Loucy (cell line): ENCODE results near the gene RALB.

Experiments used
- H2AFZ ChIP-seq: fragments of 200-600 bp; sonication (generic); 2 replicates; pipeline ENCODE4 v1.6.0; 2016; ENCODE audit warnings: antibody characterized with exemption, mild to moderate bottlenecking, low read length, moderate library complexity
- H3F3A ChIP-seq: fragments of 200-600 bp; 2 replicates; pipeline ENCODE4 v1.6.0; 2016; ENCODE audit warnings: antibody characterized with exemption, low read depth, mild to moderate bottlenecking
- H3K27me3 ChIP-seq: fragments of 200-600 bp; sonication (generic); 2 replicates; pipeline ENCODE4 v1.6.1; 2014; ENCODE audit warnings: low read length, mild to moderate bottlenecking; ENCODE audit not compliant: insufficient read depth, poor library complexity, severe bottlenecking
- H3K36me3 ChIP-seq: fragments of 200-600 bp; sonication (generic); 2 replicates; pipeline ENCODE4 v1.6.1; 2016; ENCODE audit warnings: low read length; ENCODE audit not compliant: insufficient read depth
- H3K4me1 ChIP-seq: fragments of 200-600 bp; sonication (generic); 2 replicates; pipeline ENCODE4 v1.5.1; 2014; ENCODE audit warnings: low read length, mild to moderate bottlenecking; ENCODE audit not compliant: insufficient read depth, poor library complexity, severe bottlenecking
- H3K4me2 ChIP-seq: fragments of 200-600 bp; sonication (generic); 2 replicates; pipeline ENCODE4 v1.6.0; 2014; ENCODE audit warnings: antibody characterized with exemption, low read length, low read depth, mild to moderate bottlenecking; ENCODE audit not compliant: poor library complexity, severe bottlenecking
- H3K4me3 ChIP-seq: fragments of 200-600 bp; sonication (generic); 2 replicates; pipeline ENCODE4 v1.5.1; 2014; ENCODE audit warnings: low read length, mild to moderate bottlenecking, mixed read lengths; ENCODE audit not compliant: poor library complexity, severe bottlenecking
- H3K79me2 ChIP-seq: fragments of 200-600 bp; sonication (generic); 2 replicates; pipeline ENCODE4 v1.6.1; 2014; ENCODE audit warnings: low read length; ENCODE audit not compliant: insufficient read depth
- H3K9ac ChIP-seq: fragments of 200-600 bp; sonication (generic); 2 replicates; pipeline ENCODE4 v1.6.0; 2014; ENCODE audit warnings: mild to moderate bottlenecking, low read depth, low read length, moderate library complexity; ENCODE audit not compliant: poor library complexity, severe bottlenecking
- H3K9me2 ChIP-seq: fragments of 200-600 bp; sonication (generic); replicated peaks from 2 replicates; pipeline ENCODE4 v1.6.1; 2016; ENCODE audit warnings: low read depth, low read length, mixed read lengths
- H3K9me3 ChIP-seq: fragments of 200-600 bp; sonication (generic); 2 replicates; pipeline ENCODE4 v1.6.1; 2014; ENCODE audit warnings: mild to moderate bottlenecking, antibody characterized with exemption, low read length, low read depth; ENCODE audit not compliant: insufficient read depth
- H4K20me1 ChIP-seq: fragments of 200-600 bp; sonication (generic); 2 replicates; pipeline ENCODE4 v1.6.0; 2014; ENCODE audit warnings: antibody characterized with exemption, low read length, mild to moderate bottlenecking; ENCODE audit not compliant: insufficient read depth, poor library complexity, severe bottlenecking
- CTCF ChIP-seq: fragments of 200-600 bp; sonication (generic); conservative IDR thresholded peaks from 2 replicates; pipeline ENCODE4 v1.5.1; 2014; ENCODE audit warnings: mild to moderate bottlenecking, antibody characterized with exemption, low read length
- EZH2phosphoT487 ChIP-seq: fragments of 200-600 bp; IDR thresholded peaks from 2 replicates; pipeline ENCODE4 v1.6.1; 2018; ENCODE audit warnings: antibody characterized with exemption, mild to moderate bottlenecking, moderate library complexity, borderline replicate concordance

RALB gene

DNA sequence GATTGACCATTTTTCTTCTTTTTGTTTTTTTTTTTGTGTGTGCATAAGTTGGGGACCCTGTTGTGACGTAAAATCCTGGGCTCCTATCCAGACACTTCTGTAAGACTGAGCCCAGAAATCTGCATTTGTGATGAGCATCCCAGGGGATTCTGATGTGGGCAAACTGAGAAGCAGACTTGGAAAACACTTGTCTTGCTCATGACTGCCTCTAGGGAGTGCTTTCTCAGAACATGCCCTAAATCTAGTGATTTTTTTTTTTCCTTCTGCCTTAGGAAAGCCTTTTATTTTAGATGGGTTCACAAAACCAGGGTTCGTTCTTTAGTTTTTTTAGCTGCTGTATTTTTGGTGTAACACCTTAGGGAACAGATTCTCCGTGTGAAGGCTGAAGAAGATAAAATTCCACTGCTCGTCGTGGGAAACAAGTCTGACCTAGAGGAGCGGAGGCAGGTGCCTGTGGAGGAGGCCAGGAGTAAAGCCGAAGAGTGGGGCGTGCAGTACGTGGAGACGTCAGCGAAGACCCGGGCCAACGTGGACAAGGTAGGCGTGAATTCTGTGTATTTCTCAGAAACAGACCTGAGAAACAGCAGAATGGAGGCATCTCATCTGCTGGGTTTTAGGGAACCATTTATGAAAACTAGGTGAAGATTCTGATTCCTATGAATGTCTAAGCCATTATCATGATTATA is 36.7 kb downstream of the RALB start:
- Histone ChIP-seq H3K4me2 (no peak overlapping the region), H4K20me1 (no peaks in the 10 kb centered on the region), H3K9me3 (no peaks in the 10 kb centered on the region), H3K4me3 (no peak overlapping the region), H2AFZ (no peak overlapping the region), H3K36me3 (peaks cover 27% of the 10 kb centered on the region), H3F3A (no peaks in the 10 kb centered on the region), H3K79me2 (no peaks in the 10 kb centered on the region), H3K27me3 (no peaks in the 10 kb centered on the region), H3K4me1 (peaks cover 11% of the 10 kb centered on the region), H3K9ac (no peak overlapping the region), H3K9me2 (no peaks in the 10 kb centered on the region)
- TF ChIP-seq EZH2phosphoT487 (no peak), CTCF (no peak; the same call in 1 of the 2 replicates)

DNA sequence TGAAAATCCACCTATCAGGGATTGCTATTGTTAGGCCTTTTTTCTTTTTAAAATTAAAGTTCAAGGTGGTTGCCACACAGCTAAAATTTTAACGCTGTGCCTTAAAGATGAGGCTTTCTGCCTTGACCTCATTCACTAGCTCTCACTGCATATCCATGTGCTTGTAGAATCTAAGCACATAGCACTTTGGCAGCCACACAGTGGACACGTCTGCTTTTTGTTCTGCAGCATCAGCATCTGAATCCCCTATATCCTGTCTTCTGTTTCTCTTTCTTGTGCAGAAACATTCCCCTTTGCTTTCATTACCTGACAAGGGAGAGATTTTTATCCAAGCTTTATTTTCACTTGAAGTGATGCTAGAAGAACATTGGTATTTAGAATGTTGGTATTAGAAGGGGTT is 38.1 kb downstream of the RALB start:
- Histone ChIP-seq H3K27me3 (no peaks in the 10 kb centered on the region), H3K4me1 (peaks cover 11% of the 10 kb centered on the region), H4K20me1 (no peaks in the 10 kb centered on the region), H3K36me3 (peaks cover 33% of the 10 kb centered on the region), H3K4me3 (no peak overlapping the region), H3K79me2 (no peaks in the 10 kb centered on the region), H3K9ac (no peak overlapping the region), H3K4me2 (no peak overlapping the region), H3K9me3 (no peaks in the 10 kb centered on the region), H3K9me2 (no peaks in the 10 kb centered on the region), H2AFZ (no peak overlapping the region), H3F3A (no peaks in the 10 kb centered on the region)
- no peak for TF ChIP-seq EZH2phosphoT487
- no peak for TF ChIP-seq CTCF

GRCh38 chr2:120291401-120292311 is 39.0 kb downstream of the RALB start:
- Histone ChIP-seq H3K9me3 (no peaks in the 10 kb centered on the region), H3K4me2 (peak overlapping the region; percentile 31), H4K20me1 (no peaks in the 10 kb centered on the region), H3K9me2 (no peaks in the 10 kb centered on the region), H3K9ac (no peak overlapping the region), H3F3A (no peaks in the 10 kb centered on the region), H3K4me1 (peaks cover 11% of the 10 kb centered on the region), H2AFZ (no peak overlapping the region), H3K4me3 (no peak overlapping the region), H3K27me3 (no peaks in the 10 kb centered on the region), H3K36me3 (peaks cover 33% of the 10 kb centered on the region), H3K79me2 (no peaks in the 10 kb centered on the region)
- no peak for TF ChIP-seq CTCF
- no peak for TF ChIP-seq EZH2phosphoT487
